ENCODE results near the gene CCDC33.

GRCh38 chr15:74383286-74383685 is 147.2 kb downstream of the CCDC33 start:
- TF ChIP-seq EZH2 (IDR thresholded peaks at IDR 0.05; ENCODE audit: borderline replicate concordance) (no peak), CTCF (IDR thresholded peaks at IDR 0.05; ENCODE audit: poor library complexity) (no peak), EZH2phosphoT487 (IDR thresholded peaks at IDR 0.05; ENCODE audit: low read depth, severe bottlenecking, unreplicated experiment) (no peak)
